GM18873 (cell line): Measurements from ENCODE around the gene KRT33A.
"Not testable (repeated sequence)": the region's sequence is repeated elsewhere in the genome, so short reads cannot be mapped to it uniquely, and the experiment has no call there.

Experiments used
- ATAC-seq: cut with Tn5 transposase; IDR thresholded peaks from one replicate; pipeline ENCODE4 v1.9.1; 2021; ENCODE audit warnings: mild to moderate bottlenecking, moderate library complexity, moderate number of reproducible peaks; ENCODE audit not compliant: unreplicated experiment, low FRiP score

Gene KRT33A

DNA sequence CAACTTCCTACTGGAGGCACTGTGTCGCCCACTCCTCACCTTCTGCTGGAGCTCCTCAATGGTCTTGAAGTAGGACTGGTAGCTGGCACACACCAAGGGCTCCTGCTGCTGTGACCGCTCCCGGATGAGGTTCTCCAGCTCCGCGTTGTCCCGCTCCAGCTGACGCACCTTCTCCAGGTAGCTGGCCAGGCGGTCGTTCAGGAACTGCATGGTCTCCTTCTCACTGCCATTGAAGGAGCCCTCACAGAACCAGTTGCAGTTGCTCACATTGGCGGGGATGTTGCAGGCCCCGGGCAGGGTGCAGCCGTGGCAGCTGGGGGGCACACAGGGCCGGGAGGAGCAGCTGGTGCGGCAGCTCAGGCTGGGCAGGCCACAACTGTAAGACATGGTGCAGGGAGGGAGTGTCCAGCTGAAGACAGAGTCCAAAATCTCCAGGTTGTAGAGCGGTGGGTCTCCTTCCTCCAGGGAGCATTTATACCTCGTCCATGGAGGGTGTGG lies at the start of gene KRT33A:
Gene KRT33A (minus strand): TSS at position 448 of the 498 bp plus-strand sequence. CDS start 61 bp downstream, at position 387.
- not testable (repeated sequence) for ATAC-seq

DNA sequence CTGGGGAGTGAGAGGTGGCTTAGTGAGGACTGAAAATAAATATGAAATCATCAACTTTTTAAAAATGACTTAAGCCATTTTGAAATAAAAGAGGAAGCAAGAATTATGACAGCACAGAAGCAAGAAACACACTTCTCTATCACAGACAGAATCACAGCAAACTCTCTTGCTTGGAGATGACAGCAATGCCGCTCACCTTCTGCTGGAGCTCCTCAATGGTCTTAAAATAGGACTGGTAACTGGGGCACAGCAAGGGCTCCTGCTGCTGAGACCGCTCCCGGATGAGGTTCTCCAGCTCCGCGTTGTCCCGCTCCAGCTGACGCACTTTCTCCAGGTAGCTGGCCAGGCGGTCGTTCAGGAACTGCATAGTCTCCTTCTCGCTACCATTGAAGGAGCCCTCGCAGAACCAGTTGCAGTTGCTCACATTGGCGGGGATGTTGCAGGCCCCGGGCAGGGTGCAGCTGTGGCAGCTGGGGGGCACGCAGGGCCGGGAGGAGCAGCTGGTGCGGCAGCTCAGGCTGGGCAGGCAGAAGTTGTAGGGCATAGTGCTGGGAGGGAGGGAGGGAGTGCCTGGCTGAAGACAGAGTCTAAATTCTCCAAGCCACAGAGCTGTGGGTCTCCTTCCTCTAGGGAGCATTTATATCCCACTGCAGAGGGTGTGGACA lies 46.5 kb upstream of the KRT33A start, which contains the start of gene KRT31:
Gene KRT31 (minus strand): TSS at position 613 of the 665 bp plus-strand sequence. CDS start 69 bp downstream, at position 544.
- no peak for ATAC-seq

DNA sequence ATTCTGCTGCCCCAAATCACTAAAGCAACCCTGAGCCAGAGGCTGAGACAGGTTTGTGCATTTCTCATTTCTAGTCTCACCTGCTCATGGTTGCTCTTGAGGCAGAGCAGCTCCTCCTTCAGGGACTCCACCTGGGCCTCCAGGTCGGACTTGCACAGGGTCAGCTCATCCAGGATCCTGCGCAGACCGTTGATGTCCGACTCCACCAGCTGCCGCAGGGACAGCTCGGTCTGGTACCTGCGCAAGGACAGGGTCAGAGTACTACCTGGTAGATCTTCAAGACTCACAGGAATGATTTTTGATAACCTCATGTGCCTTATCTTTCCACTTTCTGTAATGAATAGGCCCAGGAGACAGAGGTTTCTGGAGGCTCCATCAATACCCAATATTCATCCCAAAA lies 45.7 kb upstream of the KRT33A start:
- no peak for ATAC-seq

DNA sequence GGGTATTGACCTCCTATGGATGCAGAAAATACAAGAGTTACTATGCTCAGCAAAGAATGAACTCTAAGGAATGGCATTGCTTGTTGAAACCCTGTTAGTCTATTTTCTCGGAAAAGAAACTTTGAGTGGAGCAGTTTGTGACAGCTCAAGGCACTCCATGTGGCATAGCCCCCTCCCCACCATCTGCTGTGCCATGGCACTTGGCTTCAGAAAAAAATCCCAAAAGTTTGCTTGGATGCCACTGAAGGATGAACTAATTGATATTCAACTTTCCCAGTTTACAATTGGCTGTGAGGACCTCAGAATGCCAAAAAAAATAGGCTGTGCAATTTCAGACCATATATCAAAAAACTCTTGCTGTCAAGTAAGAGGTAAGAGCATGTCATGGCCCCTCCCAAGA lies 45.0 kb upstream of the KRT33A start:
- no peak for ATAC-seq

DNA sequence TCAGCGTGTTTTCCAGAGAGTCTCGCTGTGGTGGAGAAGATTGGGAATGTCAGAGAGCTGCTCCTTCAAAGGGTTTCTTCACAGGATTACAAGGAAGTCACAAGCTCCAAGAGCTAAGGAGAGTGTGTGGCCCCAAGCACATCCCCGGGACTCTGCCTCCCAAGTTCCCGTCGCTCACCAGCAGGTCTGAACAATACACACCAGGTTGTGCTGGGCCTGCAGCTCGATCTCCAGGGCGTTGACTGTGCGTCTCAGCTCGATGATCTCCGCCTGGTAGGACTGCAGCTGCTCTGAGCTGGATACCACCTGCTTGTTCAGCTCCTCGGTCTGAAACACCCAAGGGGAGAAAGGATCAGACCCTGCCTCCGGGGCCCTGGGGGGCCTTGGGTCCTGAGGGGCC lies 44.4 kb upstream of the KRT33A start:
- not testable (repeated sequence) for ATAC-seq

DNA sequence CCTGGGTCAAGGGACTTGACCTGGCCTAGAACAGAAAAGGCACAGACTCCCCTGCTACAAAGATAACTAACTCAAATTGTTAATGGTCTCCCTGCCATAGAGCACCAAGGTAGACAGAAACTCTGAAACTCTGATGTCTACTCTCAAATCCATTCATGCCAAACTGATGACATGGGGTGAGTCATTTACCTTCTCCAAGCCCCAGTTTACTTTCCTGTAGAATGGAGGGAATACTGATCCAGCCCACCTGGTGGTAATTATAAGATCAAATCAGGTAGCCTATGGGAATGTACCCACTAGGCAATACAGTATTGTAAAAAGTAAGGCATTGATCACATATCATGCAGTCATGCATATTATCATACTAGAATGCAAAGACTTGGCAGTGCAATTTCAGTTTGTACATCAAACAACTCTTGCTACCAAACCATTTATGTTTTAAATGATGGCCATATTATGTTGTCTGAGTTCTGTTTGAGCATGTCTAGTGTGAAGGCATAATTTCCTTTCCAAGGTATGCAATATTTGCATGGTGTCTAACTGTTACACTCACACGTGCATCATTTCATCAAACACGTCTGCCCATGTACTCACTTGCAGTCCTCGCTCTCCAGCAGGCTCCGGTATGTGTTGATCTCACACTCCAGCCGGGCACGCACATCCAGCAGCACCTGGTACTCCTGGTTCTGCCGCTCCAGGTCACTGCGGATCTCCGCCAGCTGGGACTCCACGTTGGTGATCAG lies 43.8 kb upstream of the KRT33A start:
- ATAC-seq, result no peak

DNA sequence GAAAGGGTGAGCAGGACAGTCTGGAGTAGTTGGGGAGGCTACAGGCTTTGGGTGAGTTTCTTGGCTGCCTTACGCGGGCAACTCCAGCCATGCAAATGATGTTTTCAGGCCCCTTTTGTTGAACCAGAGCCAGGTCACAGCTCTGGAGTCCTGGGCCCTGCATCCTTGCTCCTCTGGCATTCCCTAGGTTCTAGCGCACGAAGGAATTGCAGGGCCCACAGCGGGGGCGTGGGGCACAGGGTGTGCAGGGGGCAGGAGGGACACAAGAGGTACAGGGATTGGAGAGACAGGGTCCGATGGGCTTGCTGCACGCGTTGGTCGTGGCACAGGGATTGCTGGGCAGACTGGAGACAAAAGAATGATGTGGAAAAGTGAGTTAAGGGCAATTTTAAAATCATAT lies 43.2 kb upstream of the KRT33A start:
- no peak for ATAC-seq

DNA sequence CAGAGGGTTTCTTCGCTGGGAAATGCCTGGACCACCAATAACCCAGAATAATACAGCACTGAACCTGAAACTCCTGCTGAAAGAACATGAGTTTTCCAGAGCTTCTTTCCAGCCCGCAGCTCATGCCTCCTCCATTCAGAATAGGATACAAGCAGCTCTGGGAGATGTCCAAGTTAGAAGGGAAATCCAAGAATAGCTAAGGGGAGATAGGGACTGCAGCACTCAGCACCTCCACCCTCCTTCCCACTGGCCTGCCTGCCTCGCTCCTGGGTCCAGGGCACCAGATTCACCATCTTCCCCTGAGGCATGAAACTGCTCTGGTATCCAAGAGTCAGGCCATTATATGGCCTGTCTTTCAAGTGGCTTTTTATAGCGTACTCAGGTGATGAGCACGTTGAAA lies 42.7 kb upstream of the KRT33A start:
- no peak for ATAC-seq

DNA sequence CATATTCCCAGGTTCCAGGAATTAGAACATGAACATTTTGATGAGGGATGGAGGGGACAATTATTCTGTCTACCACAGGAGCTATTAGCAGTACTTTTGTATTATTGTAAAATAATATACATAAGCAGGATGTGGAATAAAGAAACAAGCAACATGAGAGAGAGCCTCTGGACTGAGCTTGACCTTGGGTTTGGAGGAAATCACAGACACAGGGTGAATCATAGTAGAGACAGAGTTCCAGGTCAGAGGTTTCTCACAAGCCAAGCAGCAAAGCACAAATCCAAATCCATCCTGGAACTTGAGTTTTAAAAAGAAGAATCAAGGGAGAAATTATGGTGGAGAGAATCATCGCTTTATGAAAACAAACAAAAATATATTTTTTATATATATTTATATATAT lies 41.6 kb upstream of the KRT33A start:
- no peak for ATAC-seq

DNA sequence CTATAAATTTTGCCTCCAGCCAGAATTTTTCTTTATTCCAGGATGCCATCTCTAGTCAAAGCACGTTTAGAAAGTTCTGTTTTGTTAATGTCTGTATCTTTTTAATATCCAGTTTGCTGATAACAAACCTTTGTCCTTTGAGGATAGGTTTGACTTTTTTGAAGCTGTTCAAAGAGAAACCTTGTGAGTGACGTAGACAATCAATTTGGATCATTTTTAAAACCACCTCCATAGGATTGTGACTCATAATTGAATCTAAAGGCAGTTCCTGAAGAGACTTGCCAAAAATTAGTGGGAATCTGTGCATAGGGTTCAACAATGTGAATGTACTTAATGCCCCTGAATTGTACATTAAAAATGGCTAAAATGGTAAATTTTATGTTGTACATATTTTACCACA lies 40.9 kb upstream of the KRT33A start:
- no peak for ATAC-seq

DNA sequence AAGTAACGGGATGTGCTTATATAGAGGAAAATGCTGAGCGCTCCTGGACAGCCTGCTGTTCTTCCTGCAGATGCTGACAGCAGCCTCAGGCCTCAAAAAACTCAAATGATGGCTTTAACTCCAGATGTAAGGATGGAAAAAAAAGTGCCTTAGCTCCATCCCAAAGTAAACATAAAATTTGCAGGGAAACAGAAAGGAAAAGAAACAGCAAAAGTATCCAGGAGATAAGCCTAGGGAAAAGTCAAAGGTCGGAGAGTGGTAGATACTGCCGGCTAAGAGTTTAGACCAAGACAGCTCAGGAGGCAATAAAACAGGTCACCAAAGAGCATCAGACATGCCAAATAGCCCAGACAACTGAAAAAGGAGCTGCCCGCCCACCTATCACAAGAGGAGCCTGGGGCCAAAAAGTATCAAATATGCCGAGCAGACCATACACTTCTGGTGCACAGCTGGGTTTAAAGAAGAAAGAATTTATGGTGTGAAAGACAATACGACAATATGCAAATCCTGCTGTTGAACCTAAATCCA lies 39.8 kb upstream of the KRT33A start:
- ATAC-seq, result no peak

DNA sequence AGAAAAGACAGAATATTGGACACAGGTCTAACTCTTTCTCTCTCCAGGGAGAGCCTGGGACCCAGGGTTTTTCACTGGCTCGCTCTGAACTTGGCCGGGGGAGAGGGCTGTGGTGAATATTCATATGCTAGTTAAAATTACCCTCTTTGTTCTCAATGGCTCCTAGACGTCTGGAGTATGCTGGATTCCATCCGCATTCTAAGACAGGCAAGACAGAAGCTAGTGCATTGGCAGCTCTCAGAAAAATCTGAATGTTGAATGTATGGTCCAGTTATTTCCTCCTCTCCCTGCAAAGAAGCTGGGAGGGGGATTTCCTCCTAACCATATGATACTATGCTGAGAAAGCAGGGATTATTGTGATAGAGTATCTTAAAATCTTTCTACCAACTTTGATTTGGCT lies 37.0 kb upstream of the KRT33A start:
- no peak for ATAC-seq

DNA sequence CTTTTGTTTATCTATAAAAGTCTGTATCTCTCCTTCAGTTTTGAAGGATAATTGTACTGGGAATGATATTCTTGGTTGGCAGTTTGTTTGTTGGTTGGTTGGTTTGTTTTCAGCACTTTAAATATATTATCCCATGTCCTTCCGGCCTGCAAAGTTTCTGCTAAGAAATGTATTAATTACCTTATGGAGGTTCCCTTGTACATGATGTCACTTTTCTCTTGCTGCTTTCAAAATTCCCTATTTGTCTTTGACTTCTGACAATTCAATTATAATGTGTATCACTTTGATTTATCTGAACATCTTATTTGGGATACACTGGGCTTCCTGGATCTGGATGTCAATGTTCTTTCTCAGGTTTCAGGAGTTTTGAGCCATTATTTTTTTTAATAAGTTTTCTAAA lies 35.6 kb upstream of the KRT33A start:
- no peak for ATAC-seq

DNA sequence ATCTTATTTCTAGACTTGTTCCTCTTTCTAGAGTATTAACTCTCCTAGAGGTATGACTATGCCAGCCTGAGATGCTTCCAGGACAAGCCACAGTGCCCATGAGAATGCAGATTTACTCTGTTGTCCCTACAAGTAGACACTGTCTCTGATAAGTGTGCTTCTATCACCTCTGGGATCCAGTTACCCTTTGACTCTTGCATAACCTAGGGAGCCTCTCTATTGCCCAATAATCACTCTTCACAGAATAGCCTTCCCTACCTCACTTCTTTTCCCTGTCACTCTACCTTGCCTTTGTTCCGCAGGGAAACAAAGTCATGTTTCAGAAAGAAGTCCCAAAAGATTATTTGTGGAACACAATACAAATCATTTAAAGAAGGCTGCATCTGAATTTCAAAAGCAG lies 33.1 kb upstream of the KRT33A start:
- ATAC-seq, result no peak

DNA sequence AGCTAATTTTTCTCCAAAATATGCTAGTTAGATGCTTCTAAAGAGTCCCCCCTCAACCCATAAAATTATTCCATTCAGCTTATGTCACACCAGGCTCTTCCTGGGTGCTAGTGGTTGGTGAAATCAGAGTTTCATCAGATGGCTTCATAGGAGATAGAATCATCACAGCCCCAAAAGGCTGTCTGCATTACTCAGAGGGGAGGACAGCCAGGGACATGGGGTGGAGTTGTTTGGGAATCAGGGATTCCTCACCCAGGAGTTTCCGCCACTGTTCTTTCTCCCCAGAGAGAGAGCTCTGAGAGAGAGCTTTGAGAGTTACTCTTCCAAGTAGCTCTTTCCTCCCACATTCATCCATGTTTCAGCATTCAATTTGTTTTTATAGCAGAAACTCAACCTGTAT lies 31.8 kb upstream of the KRT33A start:
- ATAC-seq, result no peak

DNA sequence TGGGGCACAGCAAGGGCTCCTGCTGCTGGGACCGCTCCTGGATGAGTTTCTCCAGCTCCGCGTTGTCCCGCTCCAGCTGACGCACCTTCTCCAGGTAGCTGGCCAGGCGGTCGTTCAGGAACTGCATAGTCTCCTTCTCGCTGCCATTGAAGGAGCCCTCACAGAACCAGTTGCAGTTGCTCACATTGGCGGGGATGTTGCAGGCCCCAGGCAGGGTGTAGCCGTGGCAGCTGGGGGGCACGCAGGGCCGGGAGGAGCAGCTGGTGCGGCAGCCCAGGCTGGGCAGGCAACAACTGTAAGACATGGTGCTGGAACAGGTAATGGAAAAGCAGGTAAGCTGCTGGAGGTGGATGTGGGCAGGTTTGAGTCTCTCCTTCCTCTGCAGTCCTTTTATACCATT lies 31.3 kb upstream of the KRT33A start, which contains the start of gene KRT34:
Gene KRT34 (minus strand): TSS at position 364 of the 400 bp plus-strand sequence. CDS start 60 bp downstream, at position 304.
- ATAC-seq, result not testable (repeated sequence)

DNA sequence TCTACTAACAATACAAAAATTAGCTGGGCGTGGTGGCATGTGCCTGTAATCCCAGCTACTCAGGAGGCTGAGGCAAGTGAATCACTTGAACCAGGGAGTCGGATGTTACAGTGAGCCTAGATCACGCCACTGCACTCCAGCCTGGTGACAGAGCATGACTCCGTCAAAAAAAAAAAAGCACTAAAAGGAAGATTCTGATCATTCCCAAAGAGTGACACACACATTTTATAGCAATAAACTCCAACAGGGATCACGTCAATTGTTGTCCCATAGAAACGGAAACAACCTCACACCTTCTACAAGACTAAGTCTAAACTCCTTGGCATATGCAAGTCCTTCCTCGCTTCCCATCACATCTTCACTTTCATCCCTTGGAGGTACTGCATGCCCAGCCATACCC lies 29.5 kb upstream of the KRT33A start:
- ATAC-seq, result not testable (repeated sequence)

DNA sequence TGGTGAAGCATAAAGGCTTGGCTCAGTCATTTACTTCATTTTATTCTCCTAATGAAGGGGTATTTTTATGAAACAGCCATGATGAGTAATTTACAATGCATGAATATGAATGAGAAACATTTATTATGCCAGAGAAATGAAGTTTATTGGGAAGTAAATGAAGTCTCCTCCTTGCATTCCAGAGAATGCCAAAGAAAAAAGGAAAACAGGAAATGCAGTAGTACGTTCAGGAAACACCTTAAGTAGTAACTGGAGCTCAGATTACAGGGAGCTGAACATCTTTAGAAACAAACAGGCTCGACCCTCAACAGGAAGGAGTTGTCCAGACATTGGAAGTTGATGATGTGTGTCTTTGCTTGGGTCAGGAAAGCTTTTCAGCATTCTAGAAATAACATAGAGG lies 26.9 kb upstream of the KRT33A start:
- no peak for ATAC-seq

DNA sequence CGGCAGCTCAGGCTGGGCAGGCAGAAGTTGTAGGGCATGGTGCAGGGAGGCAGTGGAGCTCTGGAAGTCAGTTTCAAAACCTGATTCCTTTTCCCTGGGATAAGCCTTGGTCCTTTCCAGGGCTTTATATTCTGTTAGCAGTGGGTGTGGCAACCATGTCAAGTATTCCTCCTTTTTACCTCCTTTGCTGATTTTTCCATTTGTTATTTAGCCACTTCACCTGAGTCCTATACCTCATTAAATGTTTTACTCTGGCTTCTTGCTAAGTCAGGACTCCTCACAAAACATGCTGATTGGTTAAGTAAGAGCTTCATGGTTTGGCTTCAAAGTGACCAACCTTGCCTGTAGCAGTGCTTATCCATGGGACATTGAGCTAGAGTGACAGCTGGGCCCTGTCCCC lies 19.1 kb upstream of the KRT33A start, which contains the start of gene KRT33B:
Gene KRT33B (minus strand): TSS at position 101 of the 400 bp plus-strand sequence. CDS start 63 bp downstream, at position 38.
- ATAC-seq, result no peak

DNA sequence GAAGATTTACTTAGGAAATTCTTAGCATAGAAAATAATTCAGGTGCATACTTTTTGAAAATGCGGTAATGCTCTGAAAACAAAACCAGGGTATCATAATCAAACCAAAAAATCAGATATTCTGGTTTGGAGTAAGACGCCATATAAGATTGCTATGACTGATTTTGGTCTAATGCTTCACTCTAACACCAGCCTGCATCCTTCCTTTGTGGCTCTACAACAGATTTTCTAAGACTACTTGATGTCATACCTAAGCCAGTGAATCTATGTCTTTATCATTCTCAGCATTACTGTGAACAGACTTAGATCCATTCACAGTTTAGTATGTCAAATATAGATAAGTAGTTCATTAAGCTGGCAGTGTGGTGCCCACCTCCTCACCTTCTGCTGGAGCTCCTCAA lies 18.4 kb upstream of the KRT33A start:
- no peak for ATAC-seq

DNA sequence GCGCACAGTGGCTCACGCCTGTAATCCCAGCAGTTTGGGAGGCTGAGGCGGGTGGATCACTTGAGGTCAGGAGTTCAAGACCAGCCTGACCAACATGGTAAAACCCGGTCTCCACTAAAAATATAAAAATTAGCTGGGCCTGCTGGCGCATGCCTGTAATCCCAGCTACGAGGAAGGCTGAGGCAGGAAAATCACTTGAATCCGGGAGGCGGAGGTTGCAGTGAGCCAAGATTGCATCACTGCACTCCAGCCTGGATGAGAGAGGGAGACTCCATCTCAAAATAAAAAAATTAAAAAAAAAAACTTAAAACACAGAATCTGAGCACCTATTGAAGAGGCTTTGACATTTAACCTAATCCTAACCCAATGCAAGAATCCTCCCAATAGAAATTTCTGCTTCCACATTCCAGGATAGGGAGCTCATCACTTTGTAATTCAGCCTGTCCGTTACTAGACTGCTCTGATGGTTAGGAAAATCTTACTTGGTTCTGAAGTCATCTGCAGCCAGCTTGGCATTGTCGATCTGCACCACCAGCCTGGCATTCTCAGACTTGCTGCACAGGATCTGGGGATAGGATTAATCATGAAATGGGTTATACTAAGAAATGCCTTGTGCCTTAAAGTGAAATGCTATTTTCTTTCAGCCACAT lies 16.9 kb upstream of the KRT33A start:
- no peak for ATAC-seq
